Fibroblast of peridontal ligament (primary cell): ENCODE results near the gene BCL2.

Experiments
- DNase-seq: peaks from one replicate; pipeline ENCODE4 v3.0.0-alpha.2; 2010; ENCODE audit errors: extremely low read depth

Gene BCL2

DNA sequence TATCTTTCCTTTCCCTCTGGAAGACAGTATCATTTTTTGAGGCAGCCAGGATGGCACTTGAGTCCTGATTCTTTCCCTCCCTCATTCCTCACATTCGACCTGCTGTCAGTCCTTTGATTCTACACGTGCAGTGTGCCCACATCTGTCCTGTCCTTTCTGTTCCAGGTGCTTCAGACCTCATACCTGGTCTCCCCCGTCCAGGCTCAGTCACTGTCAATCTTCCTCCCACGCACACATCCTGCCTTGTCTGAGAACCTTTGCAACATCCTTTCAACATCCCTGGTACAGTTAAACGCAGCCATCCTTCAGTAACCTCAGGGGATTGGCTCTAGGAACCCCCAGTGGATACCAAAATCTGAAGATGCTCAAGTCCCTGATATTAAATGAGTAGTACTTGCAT is 10.1 kb downstream of the BCL2 start:
- no peak for DNase-seq

DNA sequence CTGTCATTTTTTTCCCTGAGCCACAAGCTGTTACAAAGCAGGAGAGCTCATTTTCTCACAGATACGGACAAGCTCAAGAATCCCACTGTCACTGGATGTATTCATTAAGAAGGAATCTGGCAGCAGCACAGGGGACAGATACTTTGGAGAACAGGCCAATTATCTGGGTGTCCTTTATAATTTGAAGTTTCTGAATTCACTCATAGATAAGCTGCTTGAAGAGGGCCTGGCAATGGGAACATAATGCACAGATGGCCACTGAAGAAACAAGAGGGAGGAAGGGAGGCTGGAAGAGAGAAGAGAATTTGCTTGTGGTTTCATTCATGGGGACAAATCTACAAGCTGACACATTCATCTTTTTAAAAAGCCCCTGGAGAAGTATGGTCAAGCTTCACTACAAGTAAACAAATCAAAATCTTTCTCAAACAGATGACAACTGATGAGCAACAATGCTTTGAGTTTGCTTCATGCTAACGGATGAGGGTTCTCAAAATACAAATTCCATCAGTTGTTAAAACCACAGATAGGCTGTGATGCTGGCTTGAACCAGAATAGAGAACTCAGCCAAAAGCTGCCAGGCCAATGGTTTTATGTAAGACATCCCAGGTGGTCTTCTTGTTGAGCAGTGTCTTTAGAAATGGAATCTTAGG is 11.9 kb downstream of the BCL2 start:
- DNase-seq = peak; percentile 15

DNA sequence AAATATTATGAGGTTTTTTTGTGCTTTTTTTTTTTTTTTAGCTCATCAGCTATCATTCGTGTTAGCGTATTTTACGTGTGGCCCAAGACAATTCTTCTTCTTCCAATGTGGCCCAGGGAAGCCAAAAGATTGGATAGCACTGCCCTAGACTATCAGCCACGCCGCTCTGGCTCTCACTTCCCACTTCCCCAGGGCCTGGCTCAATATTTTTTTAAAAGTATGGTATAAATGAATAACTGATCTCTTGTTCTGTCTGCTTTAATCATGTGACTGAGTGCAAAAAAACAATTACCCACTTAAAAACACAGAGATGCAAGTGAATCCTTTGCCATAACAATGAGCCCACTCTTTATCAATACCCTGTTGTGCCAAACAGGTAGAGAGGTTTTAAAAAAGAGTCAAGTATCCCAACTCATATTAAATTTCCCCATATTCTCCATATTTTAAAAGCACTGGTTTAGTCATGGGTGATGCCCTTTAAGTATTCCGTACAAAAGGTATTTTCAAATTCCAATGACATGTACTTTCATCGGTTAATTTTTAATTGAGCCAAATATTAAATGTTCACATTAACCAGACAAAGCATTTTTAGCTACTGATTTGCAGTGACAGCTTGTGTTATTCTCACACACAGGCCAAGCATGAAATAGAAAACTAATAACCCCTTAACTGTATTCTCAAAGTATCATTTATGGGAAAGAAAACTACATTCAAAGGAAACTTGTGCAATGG is 12.6 kb downstream of the BCL2 start:
- no peak for DNase-seq

DNA sequence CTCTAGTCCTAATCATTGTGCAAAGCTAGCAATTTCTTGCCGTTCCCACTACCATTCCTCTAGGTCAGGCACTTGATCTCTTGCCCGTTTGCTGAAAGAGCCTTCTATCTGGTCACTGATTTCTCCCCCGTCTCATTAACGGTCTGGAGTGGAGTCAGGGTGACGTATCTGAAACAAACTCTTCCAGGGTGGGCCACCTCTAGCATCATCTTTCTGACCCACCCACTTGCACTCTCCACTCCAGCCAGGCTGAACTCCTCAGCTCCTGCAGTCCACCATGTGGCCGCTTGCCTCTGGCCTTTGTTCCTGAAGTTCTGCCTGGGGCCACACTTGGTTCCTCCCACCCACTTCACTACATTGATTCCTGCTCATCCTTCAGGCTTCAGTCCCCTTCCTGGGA is 13.3 kb downstream of the BCL2 start:
- no peak for DNase-seq

DNA sequence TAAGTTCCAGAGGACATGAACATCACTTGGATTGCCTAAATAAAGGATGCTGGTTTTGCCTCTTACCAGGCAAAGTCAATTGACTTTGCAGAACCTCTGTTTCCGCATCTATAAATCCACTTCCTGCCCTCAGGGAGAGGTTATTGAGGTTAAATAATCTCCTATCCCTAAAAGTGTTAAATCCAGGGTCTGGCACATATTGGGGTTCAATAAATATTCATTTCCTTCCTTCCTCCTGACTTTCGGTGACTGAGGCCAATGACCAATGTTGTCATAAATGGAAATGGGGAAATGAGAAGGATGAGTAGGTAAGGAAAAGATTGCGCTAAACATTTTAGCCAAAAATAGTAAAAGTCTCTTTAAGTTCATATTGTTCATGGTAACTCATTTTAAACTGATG is 16.0 kb downstream of the BCL2 start:
- DNase-seq = no peak

DNA sequence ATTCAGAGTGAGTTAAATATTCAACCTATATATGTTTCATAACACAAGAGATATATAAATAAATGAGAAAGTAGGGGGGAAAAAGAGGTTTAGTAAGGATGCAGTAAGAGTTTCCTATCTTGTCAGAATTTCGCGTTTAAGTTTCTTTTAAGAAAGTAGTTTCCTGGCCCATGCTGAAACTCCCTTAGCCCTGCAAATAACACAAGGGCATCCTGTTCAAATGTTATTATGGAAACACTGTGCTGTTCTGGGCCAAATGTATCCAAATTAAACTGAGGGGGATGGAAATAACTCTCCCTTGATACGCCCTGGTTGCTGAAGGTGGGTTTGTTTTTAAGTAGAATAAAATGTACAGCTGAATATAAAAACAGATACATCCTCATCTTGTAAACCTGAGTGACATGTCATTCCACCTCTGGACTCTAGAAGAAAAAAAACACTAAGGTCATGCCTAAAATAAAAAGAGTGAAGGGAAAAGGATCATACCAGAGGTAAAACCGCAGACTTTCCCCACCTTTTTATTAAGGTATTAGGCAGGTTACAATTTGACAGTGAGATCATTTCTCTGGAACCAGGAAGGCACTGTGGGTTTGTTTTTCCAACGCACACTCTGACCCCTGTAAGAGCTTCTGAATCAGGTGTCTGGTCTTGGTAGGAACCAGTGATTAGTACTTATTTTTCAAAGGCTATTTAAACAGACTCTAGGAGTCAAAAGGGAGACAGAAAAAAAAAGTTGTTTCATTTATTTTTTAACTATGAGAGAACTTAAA is 16.7 kb downstream of the BCL2 start:
- DNase-seq = no peak

DNA sequence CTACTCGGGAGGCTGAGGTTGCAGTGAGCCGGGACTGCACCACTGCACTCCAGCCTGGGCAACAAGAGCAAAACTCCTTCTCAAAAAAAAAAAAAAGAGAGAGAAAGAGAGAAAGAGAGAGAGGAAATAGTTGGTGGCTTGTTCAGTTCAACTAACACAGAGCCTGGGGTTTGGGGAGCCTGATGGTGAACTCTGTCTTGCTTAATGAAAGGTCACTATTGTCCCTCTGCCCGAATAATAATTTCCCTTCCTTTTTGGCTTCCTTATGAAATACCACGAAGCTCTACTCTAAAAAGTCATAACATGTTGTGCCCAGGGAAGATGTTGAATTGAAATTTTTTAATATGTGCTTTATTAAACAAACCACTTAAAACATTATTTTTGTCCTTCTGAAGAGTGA is 17.3 kb downstream of the BCL2 start:
- no peak for DNase-seq

DNA sequence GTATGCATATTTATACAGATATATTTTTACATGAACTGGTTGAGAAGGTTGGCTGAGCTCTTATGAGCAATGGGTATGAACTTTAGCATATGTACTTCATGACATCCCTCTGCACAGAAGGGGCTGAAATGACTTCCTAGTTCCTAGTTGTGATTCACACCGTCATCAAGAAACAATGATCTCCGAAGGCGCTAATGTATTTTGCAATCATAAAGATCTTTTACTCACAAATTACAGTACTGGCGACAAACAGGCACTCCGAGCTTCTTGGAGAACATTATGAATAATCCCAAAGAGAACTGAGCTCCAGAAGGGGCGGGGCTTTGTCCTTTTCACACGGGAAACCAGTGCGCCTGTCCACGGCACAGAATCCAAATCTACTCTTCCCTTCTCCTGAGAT is 18.1 kb downstream of the BCL2 start:
- DNase-seq = no peak

DNA sequence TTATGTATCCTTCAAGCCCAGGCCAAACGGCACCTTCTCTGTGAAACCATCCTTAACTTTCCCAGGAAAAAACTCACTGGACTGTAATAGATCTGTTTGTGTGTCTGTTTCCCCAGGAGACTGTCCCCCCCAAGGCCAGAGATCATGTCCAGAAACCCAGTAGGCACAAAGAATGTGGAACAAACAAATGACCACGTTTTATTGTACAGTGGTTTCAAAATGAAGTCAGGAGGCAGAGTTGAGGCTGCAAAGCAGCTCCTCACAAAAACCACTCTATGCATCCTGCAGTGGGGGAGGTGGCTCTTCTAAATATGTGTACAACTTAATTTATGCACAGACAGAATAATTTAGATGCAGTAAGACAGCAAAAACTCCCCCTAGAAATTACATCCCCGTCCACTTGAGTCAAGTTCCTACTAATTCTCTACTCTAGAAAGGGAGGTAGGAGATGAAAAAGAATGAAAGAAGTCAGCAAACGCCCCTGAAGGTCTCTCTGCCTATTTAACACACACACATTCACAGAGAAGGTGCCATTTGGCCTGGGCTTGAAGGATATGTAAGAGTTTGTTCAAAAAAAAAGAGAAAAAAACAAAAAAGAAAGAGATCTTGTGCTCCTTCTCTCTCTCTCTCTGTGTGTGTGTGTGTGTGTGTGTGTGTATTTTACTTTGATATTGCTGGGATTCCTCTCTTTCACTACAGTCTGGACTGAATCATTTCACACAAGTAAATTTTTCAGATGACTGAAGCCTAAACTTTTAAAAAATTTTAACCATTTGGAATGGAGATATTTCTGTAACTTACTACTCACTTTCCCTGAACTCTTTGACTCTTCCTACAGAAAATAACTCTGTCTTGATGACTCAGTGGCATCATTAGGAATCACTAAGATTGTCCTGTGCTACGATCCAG is 19.5 kb downstream of the BCL2 start:
- DNase-seq = peak; percentile 52

DNA sequence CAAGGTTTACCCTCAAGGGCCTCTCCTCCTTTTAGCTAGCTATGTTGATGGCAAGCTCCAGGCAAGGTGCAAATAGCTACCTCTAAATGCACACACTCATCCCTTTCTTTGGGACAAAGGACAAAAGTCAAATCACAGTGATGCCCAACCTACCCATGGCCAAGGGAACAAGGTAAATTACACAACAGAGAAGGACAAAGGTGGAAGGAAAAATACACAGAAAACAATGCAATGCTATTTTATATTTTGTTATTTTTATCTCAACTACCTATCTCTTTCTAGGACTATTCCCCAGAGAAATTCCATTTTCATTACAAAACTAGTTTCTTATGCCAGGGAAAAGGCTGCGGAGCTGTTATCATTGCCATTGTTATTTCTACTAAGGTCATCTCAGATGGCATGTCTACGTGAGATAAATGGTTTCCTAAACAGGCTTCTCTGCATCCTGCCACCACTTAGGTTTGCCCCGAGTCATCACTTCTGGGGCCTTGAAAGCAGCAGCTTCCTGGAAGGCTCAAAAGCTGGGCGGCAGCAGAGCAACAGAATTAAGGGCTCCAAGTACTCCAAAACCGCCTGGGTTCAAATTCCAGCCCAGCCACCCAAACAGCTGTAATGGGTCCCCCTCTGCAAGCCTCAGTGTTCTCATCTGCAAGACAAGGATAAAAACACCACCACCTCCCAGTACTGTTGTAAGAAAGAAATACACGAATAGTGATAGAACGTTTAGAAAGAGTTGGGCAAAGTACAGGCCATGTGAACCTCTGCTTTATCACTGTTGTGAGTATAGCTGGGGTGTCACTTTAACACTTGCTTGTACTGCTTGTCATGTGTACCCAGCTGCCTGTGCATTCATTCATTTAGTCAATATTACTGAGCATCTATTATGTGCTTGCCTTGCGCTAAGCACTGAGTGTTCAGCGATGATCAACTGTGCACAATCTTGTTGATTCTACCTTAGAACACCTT is 20.9 kb downstream of the BCL2 start:
- no peak for DNase-seq

DNA sequence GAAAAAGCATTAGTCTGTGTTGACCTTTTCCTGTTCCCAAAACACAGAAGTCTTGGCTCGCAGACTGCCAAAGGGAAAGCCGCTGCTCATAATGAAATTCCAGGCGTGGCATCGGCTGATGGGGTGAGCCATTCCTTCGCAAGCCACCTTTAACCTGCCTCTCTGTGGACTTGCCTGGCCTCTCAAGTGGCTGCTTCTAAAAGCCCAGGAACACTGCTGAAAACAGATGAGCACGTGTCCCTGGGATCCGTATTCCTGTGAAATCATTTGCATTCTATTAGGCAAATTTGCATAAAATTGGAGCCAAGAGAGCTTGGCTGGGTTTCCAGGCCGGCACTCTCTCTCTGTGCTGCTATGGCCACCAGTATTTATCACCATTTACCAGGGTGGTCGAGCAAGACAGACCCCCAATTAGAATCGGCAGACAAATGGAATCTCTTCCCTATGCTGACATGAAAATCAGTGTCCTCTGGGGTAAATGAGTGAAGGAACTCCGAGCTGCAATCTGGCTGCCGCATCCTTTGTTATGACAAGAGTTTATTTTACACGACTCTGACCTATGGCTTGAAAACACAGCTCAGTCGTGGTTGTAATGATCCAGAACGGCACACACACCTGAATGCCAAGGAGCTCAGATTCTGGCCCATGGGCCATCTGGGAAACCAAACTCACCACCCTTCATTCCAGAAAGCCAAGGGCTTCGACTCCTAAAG is 21.7 kb downstream of the BCL2 start:
- no peak for DNase-seq

DNA sequence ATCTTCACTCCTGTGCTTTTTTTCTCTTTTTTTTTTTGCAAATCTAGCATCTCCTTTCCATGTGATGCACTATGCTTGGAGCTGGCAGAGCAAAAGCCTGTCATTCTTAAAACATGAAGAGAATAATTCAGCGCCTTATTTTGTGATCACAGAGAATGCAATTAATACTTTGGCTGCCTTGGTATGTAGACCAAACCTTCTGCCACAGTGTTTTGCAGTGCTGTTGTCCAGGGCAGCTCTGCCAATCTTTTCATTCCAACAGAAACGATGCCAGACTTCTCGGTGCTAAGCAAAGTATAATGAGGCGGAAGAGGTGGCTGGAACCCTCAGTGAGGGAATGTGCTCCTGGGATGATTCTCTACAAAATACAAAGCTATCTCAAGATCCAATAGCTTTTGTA is 25.6 kb downstream of the BCL2 start:
- no peak for DNase-seq

DNA sequence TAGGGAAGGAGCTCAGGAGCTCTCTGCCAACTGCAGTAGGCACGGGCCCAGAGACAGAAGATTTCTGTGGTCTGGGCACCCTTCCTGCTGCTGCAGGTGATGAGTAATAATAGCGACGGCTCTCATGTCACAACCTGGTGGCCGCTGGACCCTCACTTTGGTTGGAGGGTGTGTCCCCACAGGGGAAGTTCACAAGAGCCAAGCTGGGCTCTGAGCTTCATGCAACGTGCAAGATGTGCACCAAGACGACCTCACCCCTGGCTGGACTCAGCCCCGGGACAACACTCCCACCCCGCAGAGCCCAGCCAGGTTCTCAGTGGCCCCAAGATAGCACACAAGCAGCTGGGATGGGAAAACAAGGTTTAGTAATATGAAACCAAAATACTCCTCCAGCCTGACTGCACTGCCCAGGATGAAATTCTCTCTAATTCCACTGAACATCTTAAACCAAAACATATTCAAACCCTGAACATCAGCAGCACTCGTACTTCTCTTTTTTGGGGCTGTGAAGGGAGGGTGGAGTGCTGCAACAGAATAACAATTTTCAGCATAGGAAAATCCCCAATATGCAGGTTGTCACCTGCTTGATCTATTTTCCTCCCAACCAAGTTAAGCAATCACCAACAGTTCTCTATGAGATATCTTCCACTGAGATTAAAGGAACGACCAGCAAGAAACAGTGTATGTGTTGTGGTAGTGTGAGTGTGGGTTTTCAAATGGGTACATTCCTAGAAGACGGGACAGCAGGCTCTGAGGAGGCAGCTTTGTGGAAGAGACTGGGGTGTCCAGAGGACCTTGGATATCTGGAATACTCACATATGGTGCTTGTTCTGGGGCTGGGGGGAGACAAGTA is 26.5 kb downstream of the BCL2 start:
- DNase-seq = no peak

DNA sequence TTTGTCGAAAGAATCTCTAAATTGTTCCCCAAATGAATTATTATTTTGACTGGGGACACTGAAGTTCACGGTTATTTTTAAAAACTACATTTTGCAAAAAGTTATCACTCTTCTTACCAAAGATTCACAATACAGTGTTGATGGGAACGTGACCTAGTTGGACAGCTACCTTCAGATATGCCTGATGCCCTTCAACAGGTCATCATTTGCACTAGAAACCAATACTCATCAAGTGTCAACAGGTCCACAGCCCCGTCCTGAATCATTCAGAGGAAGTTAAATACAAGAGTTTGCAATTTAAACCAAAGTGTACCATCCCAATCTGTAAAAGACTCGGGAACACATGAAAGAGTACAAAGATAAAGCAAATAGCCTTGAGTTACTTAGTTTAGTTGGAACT is 28.3 kb downstream of the BCL2 start:
- no peak for DNase-seq

DNA sequence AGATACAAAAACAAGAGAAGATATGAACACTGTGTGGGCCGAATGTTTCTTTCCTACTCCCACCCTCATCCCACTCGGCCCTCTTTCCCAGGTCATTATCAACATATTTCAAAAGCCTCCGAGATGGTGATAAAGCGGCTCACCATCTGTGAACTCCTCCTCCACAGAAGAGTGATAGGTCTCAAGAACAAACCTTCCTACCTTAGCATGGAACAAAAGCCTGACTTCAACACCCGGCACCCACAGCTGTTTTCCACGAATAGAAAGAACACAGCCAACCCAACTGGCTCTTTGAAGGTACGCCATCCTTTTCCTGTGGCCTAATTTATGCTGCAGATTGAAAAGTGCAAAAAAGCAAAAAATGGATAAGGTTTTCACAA is 28.8 kb downstream of the BCL2 start:
- no peak for DNase-seq

DNA sequence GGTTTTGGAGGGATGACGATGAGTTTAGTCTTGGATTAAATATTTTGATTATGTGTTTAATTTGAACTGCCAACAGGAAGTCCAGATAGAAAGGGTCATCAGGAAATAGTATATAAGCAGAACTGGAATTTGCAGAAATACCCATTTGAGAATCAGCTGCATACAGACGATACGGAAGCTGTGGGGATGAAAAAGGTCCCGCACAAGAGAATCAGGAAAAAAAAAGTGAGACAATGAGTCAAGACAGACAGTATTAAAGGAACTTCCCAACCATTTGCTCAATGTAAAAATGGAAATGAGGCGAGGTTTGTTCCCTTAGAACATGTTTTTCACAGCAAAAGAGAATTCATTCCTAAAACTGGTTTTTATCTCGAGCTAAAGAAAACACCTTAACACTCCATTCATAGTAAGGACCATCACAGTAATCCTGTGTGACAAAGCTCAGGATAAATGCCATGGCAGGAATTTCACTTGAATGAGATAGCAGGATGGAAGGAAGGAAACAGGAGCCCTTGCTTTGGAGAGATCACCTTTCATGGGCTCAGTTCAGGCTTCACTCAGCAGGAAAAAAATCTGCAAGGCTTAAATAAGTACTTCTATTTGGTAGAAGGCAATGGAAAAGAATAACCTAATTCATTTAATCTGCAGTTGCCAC is 29.3 kb downstream of the BCL2 start:
- DNase-seq = no peak

DNA sequence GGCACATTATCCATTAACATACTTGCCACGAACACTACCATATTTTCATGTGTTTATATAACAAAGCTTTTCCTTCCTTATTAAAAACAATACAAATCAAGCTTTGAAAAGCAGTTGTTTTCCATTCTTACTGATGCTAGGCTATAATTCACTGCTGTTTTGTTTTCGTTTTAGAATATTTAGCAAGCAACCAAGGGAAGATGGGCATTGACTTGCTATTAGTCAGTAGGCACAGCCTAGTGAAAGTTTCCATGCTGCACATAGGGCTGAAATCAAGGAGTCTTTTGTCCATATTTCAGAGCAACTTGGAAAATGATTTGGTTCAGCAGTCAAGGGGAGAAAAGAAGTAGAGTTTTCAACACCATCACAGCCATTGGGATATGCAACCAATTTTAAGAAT is 31.3 kb downstream of the BCL2 start:
- no peak for DNase-seq

DNA sequence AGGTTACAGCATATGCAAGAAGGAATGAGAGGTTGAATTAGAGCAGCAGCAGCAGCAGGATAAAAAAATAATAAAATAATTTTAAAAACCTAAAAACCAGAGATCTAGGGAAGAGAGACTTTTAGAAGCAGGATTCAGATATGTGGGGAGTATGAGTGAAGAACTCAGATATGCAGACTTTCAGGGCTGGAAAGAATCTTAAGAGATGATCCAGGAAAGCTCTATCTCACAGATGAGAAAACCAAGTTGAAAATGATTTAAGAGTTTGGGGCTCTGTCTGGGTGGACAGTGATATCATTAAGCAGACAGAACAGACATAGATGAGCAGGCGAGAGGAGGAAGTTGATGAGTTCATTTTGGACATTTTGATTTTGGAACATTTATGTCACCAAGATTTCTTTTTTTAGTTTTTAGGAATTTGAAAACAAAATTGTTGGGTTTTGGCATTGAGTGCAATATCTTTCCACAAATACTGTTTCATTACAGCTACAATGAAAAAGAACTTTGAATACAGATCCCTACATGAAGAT is 31.8 kb downstream of the BCL2 start:
- no peak for DNase-seq
